Activated naive CD4-positive, alpha-beta T cell treated with Interleukin-2 at 50 U/mL for 16 hours (primary cell): ENCODE data around the gene LRFN2.

Source experiments
- DNase-seq: peaks from one replicate; pipeline ENCODE4 v3.0.0-alpha.2; 2020

LRFN2 gene

GRCh38 chr6:40469323-40469722, 117.8 kb downstream of the LRFN2 start:
- DNase-seq, result no peak

GRCh38 chr6:40466986-40467539, 120.1 kb downstream of the LRFN2 start:
- DNase-seq, result no peak

GRCh38 chr6:40461643-40462042, 125.5 kb downstream of the LRFN2 start:
- DNase-seq, result no peak

- no peak for DNase-seq
These were observed 126.8 kb downstream of the LRFN2 start for GRCh38 chr6:40460380-40460779.

GRCh38 chr6:40457261-40457660, 129.9 kb downstream of the LRFN2 start:
- DNase-seq, result no peak

GRCh38 chr6:40456390-40457013, 130.7 kb downstream of the LRFN2 start:
- no peak for DNase-seq

- no peak for DNase-seq
These were observed 131.3 kb downstream of the LRFN2 start for GRCh38 chr6:40455686-40456389.

GRCh38 chr6:40450483-40450882, 136.7 kb downstream of the LRFN2 start:
- DNase-seq, result no peak

GRCh38 chr6:40444811-40445210, 142.4 kb downstream of the LRFN2 start:
- no peak for DNase-seq

- no peak for DNase-seq
These were observed 142.9 kb downstream of the LRFN2 start for GRCh38 chr6:40444312-40444711.

GRCh38 chr6:40443842-40444241, 143.3 kb downstream of the LRFN2 start:
- no peak for DNase-seq

- no peak for DNase-seq
These were observed 144.6 kb downstream of the LRFN2 start for GRCh38 chr6:40442591-40442990.

- DNase-seq, result no peak
These were observed 146.0 kb downstream of the LRFN2 start for GRCh38 chr6:40441150-40441549.

GRCh38 chr6:40440053-40440452, 147.1 kb downstream of the LRFN2 start:
- no peak for DNase-seq

- no peak for DNase-seq
These were observed 148.0 kb downstream of the LRFN2 start for GRCh38 chr6:40439026-40439800.

- DNase-seq, result no peak
These were observed 148.8 kb downstream of the LRFN2 start for GRCh38 chr6:40438246-40438887.

- no peak for DNase-seq
These were observed 149.5 kb downstream of the LRFN2 start for GRCh38 chr6:40437631-40438030.

GRCh38 chr6:40436685-40437604, 150.2 kb downstream of the LRFN2 start:
- DNase-seq, result no peak

- no peak for DNase-seq
These were observed 154.2 kb downstream of the LRFN2 start for GRCh38 chr6:40432982-40433381.

GRCh38 chr6:40431706-40432105, 155.5 kb downstream of the LRFN2 start:
- no peak for DNase-seq

GRCh38 chr6:40427196-40427595, 160.0 kb downstream of the LRFN2 start:
- no peak for DNase-seq
